ENCODE data around the gene THY1.
"Not testable (repeated sequence)": the region's sequence is repeated elsewhere in the genome, so short reads cannot be mapped to it uniquely, and the experiment has no call there.

The THY1 gene

DNA sequence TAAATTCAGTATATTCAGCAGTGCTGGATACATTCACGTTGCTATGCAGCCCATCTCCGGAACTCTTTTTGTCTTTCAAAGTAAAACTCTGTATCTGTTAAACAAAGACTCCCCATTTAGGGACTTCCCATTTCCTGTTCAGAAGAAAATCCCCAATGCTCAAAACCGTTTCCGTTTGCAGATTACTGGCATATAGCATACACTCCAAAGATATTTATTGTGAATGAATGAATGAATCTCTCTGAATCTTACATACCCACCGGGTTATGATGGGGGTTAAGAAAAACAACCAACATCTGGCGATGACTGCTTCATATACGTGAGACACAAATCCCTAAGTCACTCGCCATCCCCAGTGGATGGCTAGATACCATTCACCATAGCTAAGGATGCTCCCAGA lies 1.6 kb downstream of the THY1 start:
- intact Hi-C loops (cut with DNase I): loop anchor here (5.0 kb wide), 1 partner anchor 51 kb away; no protein-coding TSS in a partner anchor
- no peak for DNase-seq

- intact Hi-C loops (cut with DNase I): loop anchor here (5.0 kb wide), 1 partner anchor 52 kb away; no protein-coding TSS in a partner anchor
Observed at GRCh38 chr11:119420631-119421030, 2.3 kb downstream of the THY1 start.

GRCh38 chr11:119419834-119420492 lies 3.0 kb downstream of the THY1 start:
- intact Hi-C loops (cut with DNase I): loop anchor here (5.0 kb wide), 1 partner anchor 52 kb away; no protein-coding TSS in a partner anchor
- DNase-seq: peak in 2 of 10 donors; percentile 63 to 64

More at GRCh38 chr11:119420631-119421030, 2.3 kb downstream of the THY1 start:
- DNase-seq: peak in 1 of 10 donors; percentile 77

DNA sequence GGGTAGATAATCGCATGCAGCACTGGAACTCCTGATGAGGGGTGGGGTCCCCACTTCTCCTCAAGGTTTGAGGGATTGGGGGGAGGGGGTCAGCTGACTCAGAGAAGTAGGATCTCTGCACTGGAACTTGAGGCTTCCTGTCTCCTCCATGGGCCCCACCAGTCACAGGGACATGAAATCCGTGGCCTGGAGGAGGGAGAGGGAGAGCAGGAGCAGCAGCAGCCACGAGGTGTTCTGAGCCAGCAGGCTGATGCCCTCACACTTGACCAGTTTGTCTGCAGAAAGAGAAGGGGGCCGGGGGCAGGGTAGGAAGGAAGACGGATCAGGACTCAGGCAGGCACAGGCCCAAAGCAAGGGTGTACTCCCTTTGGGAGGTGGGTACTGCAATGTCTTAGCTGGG lies 3.7 kb downstream of the THY1 start:
- intact Hi-C loops (cut with DNase I): no loop called here
- peak in 1 of 10 donors; percentile 75 for DNase-seq

DNA sequence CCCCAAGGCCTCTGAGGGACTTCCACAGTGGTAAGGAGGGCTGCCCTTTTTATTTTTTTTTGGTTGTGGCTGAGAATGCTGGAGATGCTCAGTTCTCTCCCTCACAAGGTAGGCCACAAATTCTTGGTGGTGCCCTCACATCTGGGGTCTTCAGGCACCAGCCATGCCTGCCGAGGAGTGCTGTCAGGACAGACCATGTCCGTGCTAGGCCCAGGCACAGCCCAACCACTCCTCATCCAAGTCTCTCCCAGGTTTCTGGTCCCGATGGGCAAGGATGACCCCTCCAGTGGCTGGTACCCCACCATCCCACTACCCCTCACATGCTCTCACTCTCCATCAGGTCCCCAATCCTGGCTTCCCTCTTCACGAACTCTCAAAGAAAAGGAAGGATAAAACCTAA lies 4.2 kb downstream of the THY1 start:
- peak in 1 of 10 donors; percentile 55 for DNase-seq
- intact Hi-C loops (cut with DNase I): no loop called here

GRCh38 chr11:119417726-119418540 lies 5.0 kb downstream of the THY1 start:
- DNase-seq: peak in 3 of 10 donors; percentile 52 to 91 (median 83)
- intact Hi-C loops (cut with DNase I): no loop called here

GRCh38 chr11:119416606-119417580 lies 6.1 kb downstream of the THY1 start:
- intact Hi-C loops (cut with DNase I): no loop called here
- peak in 7 of 10 donors; percentile 33 to 92 (median 61) for DNase-seq

GRCh38 chr11:119415966-119416365 lies 7.0 kb downstream of the THY1 start:
- intact Hi-C loops (cut with DNase I): no loop called here
- peak in 1 of 10 donors; percentile 64 for DNase-seq

DNA sequence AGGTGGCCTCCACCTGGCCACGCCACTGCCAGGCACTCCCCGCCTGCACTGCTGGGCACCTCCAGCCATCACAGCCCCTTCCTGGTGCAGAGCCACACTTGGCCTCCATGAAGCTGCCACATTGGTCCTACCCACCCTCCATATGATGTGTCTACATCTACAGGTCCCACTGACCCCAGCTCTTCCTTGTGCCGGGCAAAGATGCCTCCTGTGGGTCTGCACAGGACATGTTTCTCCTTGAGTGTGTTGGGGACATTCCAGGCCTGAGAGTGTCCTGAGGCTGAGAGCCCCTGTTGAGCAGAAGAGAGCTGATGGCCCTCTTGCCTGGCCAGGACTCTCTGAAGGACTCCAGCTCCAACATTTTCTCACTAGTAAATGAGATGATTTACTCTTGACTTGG lies 7.5 kb downstream of the THY1 start:
- intact Hi-C loops (cut with DNase I): no loop called here

GRCh38 chr11:119414734-119415133 lies 8.2 kb downstream of the THY1 start:
- no peak for DNase-seq
- intact Hi-C loops (cut with DNase I): no loop called here

More for the DNA sequence above, 7.5 kb downstream of the THY1 start:
- DNase-seq: peak in 1 of 10 donors; percentile 58

DNA sequence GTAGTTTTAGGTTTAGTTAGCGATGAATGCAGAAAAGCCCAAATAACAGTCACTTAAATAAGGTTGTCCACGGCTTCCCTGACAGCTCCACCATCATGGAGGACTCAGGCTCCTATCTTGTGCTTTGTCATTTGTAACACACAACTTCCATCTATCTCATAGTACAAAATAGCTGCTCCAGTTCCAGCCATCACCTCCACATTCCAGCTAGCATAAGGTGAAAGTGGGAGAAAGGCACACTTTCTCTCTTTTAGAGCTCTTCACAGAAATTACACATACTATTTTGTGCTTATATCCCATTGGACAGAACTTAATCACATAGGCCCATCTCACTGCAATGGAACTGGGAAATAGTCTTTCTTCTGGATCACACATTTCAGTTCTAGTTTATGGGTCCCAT lies 8.7 kb downstream of the THY1 start:
- intact Hi-C loops (cut with DNase I): no loop called here
- no peak for DNase-seq

DNA sequence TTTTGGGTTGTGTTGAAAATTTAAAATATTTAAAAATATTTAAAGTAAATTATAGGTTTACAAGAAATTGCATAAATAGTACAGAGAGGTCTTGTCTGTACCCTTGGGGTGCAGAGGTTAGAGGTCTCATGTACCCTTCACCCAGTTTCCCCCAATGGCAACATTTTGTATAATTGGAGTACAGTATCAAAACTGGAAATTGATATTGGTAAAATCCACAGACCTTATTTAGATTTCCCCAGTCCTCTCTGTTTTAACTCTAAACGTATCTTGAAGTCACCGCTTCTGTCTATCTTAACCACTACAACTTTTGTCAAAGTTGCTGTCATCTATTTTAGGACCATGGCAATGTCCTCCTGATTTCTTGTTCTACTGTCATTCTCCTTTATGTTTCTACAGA lies 10.9 kb downstream of the THY1 start:
- DNase-seq: no peak
- intact Hi-C loops (cut with DNase I): no loop called here

DNA sequence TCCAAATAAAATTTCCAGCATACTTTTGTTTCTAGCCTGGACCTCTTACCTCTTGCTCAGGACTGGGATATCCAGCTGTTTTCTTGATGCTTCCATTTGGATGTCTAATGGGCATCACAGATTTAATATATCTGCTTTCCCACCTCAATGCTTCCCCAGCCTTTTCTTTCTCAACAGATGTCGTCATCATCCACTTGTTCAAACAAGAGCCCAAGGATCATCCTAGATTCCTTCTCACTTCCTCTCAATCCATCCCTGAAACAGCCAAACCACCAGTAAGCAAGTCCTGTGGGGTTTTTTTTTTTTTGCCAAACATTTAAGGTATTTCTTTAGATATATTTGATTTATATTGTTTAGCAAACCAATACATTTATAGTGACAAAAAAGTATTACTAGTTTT lies 12.5 kb downstream of the THY1 start:
- intact Hi-C loops (cut with DNase I): no loop called here
- DNase-seq: no peak

GRCh38 chr11:119409731-119410130 lies 13.2 kb downstream of the THY1 start:
- intact Hi-C loops (cut with DNase I): no loop called here
- DNase-seq: no peak

DNA sequence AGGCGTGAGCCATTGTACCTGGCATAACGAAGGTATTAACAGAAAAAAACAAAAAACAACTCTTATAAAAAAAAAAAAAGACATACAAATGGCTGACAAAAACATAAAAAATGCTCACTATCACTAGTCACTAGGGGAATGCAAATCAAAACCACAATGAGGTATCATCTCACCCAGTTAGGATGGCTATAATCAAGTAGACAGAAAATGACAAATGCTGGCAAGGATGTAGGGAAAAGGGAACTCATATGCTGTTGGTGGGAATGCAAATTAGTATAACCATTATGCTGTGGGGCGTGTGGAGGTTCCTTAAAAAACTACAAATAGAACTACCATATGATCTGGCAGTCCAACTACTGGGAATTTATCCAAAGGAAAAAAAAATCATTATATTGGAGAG lies 17.0 kb downstream of the THY1 start:
- DNase-seq: no peak
- intact Hi-C loops (cut with DNase I): no loop called here

DNA sequence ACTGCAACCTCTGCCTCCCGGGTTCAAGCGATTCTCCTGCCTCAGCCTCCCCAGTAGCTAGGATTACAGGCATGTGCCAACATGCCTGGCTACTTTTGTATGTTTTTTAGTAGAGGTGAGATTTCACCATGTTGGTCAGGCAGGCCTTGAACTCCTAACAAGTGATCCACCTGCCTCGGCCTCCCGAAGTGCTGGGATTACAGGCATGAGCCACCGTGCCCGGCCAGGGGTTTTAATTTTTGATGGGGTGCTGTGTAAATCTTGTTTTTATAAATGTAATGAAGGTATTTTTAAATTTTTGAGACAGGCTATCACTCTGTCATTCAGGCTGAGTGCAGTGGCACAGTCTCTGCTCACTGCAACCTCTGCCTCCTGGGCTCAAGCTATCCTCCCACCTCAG lies 17.5 kb downstream of the THY1 start:
- intact Hi-C loops (cut with DNase I): not testable (repeated sequence)
- DNase-seq: peak in 1 of 10 donors; percentile 81

GRCh38 chr11:119404872-119405271 lies 18.1 kb downstream of the THY1 start:
- DNase-seq: no peak
- intact Hi-C loops (cut with DNase I): no loop called here

DNA sequence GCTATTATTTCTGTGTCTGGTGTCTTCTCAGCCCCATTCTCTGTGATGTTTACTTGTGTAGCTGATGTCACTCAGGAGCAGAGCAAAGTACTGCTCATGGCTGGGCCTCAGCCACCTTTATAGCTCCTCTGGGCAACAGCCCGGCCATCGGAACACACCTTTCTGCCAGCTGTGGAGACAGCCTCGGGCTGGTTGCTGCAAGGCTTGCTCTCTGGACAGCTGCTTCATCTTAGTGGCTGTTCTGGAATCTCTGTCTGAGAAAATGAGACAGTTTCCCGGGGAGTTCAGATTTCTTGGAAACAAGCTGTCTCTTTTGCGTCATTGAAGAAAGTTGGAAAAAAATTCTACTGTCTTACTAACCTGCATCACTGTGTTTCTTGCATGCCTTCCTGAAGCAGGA lies 20.0 kb downstream of the THY1 start:
- no peak for DNase-seq
- intact Hi-C loops (cut with DNase I): no loop called here

GRCh38 chr11:119402470-119402869 lies 20.5 kb downstream of the THY1 start:
- DNase-seq: no peak
- intact Hi-C loops (cut with DNase I): no loop called here

- intact Hi-C loops (cut with DNase I): no loop called here
- DNase-seq: no peak
Observed at GRCh38 chr11:119400860-119401259, 22.1 kb downstream of the THY1 start.
